K562 (cell line): ENCODE results near the gene NMNAT1. TPM values are rescaled to one million over a fixed set of nuclear protein-coding genes. Genes with fewer than 3 reads are reported as not detected.

ENCODE experiments used
- AFF4 ChIP-seq: sonication (generic); formaldehyde crosslinking; IDR thresholded peaks from 2 replicates; pipeline ENCODE4 v1.8.0; 2023; ENCODE audit warnings: mild to moderate bottlenecking, missing genetic modification reagents
- ID3 ChIP-seq, 2 experiments: fragments of 250-450 bp in 1 of 2; fragments of 450-650 bp in 1 of 2; sonication (Bioruptor Pico) in 1 of 2; IDR thresholded peaks; 2 replicates each; pipeline versions ENCODE4 v1.6.1 to v1.8.0; 2016 to 2021; ENCODE audit warnings: mild to moderate bottlenecking in 2 of 2, moderate library complexity in 2 of 2, missing compliant biosample characterization in 1 of 2, missing genetic modification characterization in 1 of 2
- JUND ChIP-seq, 2 experiments: IDR thresholded peaks; 2 replicates in 1 of 2; 3 replicates in 1 of 2; pipeline ENCODE4 v1.6.1; 2011; ENCODE audit warnings: borderline replicate concordance in 2 of 2, low read depth in 2 of 2, low read length in 2 of 2, improper control_type of control experiment in 1 of 2, missing biosample characterization in 1 of 2, missing genetic modification characterization in 1 of 2, missing genetic modification reagents in 1 of 2
- MEIS2 ChIP-seq: fragments of 450-650 bp; IDR thresholded peaks from 2 replicates; pipeline ENCODE4 v1.6.1; 2014; ENCODE audit warnings: mild to moderate bottlenecking; ENCODE audit not compliant: partially characterized antibody
- NFXL1 ChIP-seq: fragments of 450-650 bp; formaldehyde crosslinking; IDR thresholded peaks from 2 replicates; pipeline ENCODE4 v1.4.0; 2021; ENCODE audit warnings: mild to moderate bottlenecking
- OTX1 ChIP-seq: fragments of 450-650 bp; formaldehyde crosslinking; IDR thresholded peaks from 2 replicates; pipeline ENCODE4 v1.4.0; 2022; ENCODE audit warnings: mild to moderate bottlenecking
- POLR2H ChIP-seq: IDR thresholded peaks from 2 replicates; pipeline ENCODE4 v1.6.1; 2016; ENCODE audit warnings: missing genetic modification characterization, low read depth, mild to moderate bottlenecking, control low read depth, missing compliant biosample characterization, moderate library complexity
- POLR3G ChIP-seq: IDR thresholded peaks from 2 replicates; pipeline ENCODE4 v1.6.1; 2011; ENCODE audit not compliant: insufficient read length, insufficient replicate concordance; ENCODE audit errors: extremely low read depth
- RBFOX2 ChIP-seq: fragments of 200-400 bp; formaldehyde crosslinking; IDR thresholded peaks from 2 replicates; pipeline ENCODE4 v1.6.1; 2017; ENCODE audit warnings: low read depth, mild to moderate bottlenecking, low read length, moderate library complexity
- RHOXF2B ChIP-seq: fragments of 250-450 bp; sonication (Bioruptor Pico); conservative IDR thresholded peaks from 2 replicates; pipeline ENCODE4 v1.5.1; 2021
- SAP30 ChIP-seq: fragments of 200-600 bp; sonication (generic); IDR thresholded peaks from 2 replicates; pipeline ENCODE4 v1.6.1; 2012; ENCODE audit warnings: borderline replicate concordance, low read depth, mild to moderate bottlenecking, moderate library complexity, low read length, control low read depth, inconsistent platforms; ENCODE audit not compliant: insufficient read depth, poor library complexity, severe bottlenecking
- SMAD3 ChIP-seq: fragments of 450-650 bp; formaldehyde crosslinking; conservative IDR thresholded peaks from 2 replicates; pipeline ENCODE4 v1.4.0; 2020; ENCODE audit warnings: mild to moderate bottlenecking
- SP1 ChIP-seq: sonication (generic); formaldehyde crosslinking; IDR thresholded peaks from 2 replicates; pipeline ENCODE4 v1.8.1; 2022; ENCODE audit warnings: mild to moderate bottlenecking, missing genetic modification reagents
- TCF7L2 ChIP-seq: fragments of 150-350 bp; IDR thresholded peaks from 2 replicates; pipeline ENCODE4 v1.6.1; 2016; ENCODE audit warnings: low read depth, mild to moderate bottlenecking, low read length, moderate library complexity
- TRIM28 ChIP-seq: fragments of 450-650 bp; IDR thresholded peaks from 2 replicates; pipeline ENCODE4 v1.6.1; 2017
- ZKSCAN3 ChIP-seq: fragments of 250-450 bp; sonication (Bioruptor Pico); IDR thresholded peaks from 2 replicates; pipeline ENCODE4 v1.4.0; 2020
- ZNF518B ChIP-seq: fragments of 250-450 bp; sonication (Bioruptor Pico); IDR thresholded peaks from 2 replicates; pipeline ENCODE4 v1.5.0; 2021; ENCODE audit warnings: mild to moderate bottlenecking, moderate library complexity
- polyA plus RNA-seq, 8 experiments: library from polyadenylated mRNA; depleted of rRNA in 4 of 8; stranded (reverse) in 5 of 8; unstranded in 3 of 8; fragments of >200 nt; fragmentation: Nextera tagmentation in 2 of 8; fragmentation: Illumina TruSeq in 1 of 8; extraction: Ambion mirVana in 2 of 8; extraction: Trizol in 1 of 8; gene quantifications; 2 replicates each; pipeline versions ENCODE4 v1.2.1 to v1.2.3, GENCODE V29; 2011 to 2014; ENCODE audit warnings: inconsistent platforms in 1 of 8, missing spikeins in 1 of 8
- total RNA-seq, 7 experiments: library from RNA; depleted of rRNA in 6 of 7; stranded (reverse); fragments of >200 nt in 6 of 7; fragmentation: Illumina TruSeq in 2 of 7; extraction: Trizol in 2 of 7; gene quantifications; 2 replicates each; pipeline versions ENCODE4 v1.2.1 to v1.2.3, GENCODE V29; 2011 to 2021; ENCODE audit warnings: low replicate concordance in 1 of 7

NMNAT1 gene
- total and polyA plus RNA-seq, 9 of the 15 experiments (the other 6 are each of a cell fraction or from before 2014, with no cell fraction given): 5.1 to 14.6 (median 12.1) TPM

- 0 out of 2 replicates have a peak, but pooled peaks have one; percentile 38 for TF ChIP-seq AFF4 (CRISPR knock-in tag)
- TF ChIP-seq TRIM28: 0 out of 2 replicates have a peak, but pooled peaks have one; percentile 43
- no peak for TF ChIP-seq ID3 (CRISPR knock-in tag; IDR thresholded peaks at IDR 0.05)
- TF ChIP-seq ID3 (tag; IDR thresholded peaks at IDR 0.05): peak; percentile 64; the same call in 1 of the 2 replicates
- no peak; the same call in 1 of the 2 replicates for TF ChIP-seq TCF7L2
- 0 out of 2 replicates have a peak, but pooled peaks have one; percentile 53 for TF ChIP-seq SMAD3 (CRISPR knock-in tag)
- TF ChIP-seq SP1 (CRISPR knock-in tag): peak; percentile 88
- TF ChIP-seq POLR3G: no peak
- 0 out of 2 replicates have a peak, but pooled peaks have one; percentile 38 for TF ChIP-seq RHOXF2B (CRISPR knock-in tag)
- peak; percentile 44 for TF ChIP-seq MEIS2
- peak; percentile 92 for TF ChIP-seq POLR2H (tag)
- TF ChIP-seq SAP30: peak; percentile 79
- TF ChIP-seq RBFOX2: peak; percentile 82
- no peak; the same call in none of the 2 replicates for TF ChIP-seq JUND (IDR thresholded peaks at IDR 0.05; ENCODE audit: borderline replicate concordance, low read depth, low read length)
- peak; percentile 12; the same call in 1 of the 3 replicates for TF ChIP-seq JUND (tag; IDR thresholded peaks at IDR 0.05; ENCODE audit: borderline replicate concordance, low read depth, low read length)
- TF ChIP-seq ZNF518B: no peak
- TF ChIP-seq ZKSCAN3: no peak
- peak; percentile 46; the same call in 1 of the 2 replicates for TF ChIP-seq NFXL1
- TF ChIP-seq OTX1 (CRISPR knock-in tag): peak; percentile 46; the same call in 1 of the 2 replicates
Measured at GRCh38 chr1:9910423-9911178, 32.7 kb upstream of the NMNAT1 start (continued).
